Measurements from ENCODE around the gene S100A3. TPM values are rescaled to one million over a fixed set of nuclear protein-coding genes. Genes with fewer than 3 reads are reported as not detected.

S100A3 gene
- total and polyA plus RNA-seq, 2 of the 8 experiments (the other 6 are each of a cell fraction or from before 2014, with no cell fraction given): 0.26 to 0.47 TPM

DNA sequence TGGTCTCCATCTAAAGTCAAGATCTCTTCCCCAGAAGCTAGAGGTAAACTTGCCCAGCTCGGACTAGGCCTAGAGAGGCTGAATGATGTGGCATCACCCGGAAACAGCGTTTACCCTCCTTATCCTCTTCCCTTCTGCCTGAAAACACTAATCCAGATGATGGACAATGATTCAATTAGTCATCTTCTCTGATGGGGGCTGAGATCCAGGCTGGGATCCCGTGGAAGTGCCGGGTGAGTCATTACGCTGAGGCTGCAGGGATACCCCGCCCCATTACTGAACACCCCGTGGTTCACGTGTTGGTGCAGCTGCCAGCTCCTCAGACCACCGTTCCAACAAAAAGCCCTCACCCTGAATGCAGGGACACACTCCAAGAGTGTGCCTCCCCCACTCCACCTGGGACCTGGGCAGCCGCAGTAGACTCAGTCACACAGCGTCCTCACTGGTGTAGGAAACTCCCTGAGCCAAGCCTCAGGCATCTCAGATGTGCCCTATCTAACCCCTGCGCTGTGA is 15.3 kb downstream of the S100A3 start (continued):
- TF ChIP-seq, protein P1, sequence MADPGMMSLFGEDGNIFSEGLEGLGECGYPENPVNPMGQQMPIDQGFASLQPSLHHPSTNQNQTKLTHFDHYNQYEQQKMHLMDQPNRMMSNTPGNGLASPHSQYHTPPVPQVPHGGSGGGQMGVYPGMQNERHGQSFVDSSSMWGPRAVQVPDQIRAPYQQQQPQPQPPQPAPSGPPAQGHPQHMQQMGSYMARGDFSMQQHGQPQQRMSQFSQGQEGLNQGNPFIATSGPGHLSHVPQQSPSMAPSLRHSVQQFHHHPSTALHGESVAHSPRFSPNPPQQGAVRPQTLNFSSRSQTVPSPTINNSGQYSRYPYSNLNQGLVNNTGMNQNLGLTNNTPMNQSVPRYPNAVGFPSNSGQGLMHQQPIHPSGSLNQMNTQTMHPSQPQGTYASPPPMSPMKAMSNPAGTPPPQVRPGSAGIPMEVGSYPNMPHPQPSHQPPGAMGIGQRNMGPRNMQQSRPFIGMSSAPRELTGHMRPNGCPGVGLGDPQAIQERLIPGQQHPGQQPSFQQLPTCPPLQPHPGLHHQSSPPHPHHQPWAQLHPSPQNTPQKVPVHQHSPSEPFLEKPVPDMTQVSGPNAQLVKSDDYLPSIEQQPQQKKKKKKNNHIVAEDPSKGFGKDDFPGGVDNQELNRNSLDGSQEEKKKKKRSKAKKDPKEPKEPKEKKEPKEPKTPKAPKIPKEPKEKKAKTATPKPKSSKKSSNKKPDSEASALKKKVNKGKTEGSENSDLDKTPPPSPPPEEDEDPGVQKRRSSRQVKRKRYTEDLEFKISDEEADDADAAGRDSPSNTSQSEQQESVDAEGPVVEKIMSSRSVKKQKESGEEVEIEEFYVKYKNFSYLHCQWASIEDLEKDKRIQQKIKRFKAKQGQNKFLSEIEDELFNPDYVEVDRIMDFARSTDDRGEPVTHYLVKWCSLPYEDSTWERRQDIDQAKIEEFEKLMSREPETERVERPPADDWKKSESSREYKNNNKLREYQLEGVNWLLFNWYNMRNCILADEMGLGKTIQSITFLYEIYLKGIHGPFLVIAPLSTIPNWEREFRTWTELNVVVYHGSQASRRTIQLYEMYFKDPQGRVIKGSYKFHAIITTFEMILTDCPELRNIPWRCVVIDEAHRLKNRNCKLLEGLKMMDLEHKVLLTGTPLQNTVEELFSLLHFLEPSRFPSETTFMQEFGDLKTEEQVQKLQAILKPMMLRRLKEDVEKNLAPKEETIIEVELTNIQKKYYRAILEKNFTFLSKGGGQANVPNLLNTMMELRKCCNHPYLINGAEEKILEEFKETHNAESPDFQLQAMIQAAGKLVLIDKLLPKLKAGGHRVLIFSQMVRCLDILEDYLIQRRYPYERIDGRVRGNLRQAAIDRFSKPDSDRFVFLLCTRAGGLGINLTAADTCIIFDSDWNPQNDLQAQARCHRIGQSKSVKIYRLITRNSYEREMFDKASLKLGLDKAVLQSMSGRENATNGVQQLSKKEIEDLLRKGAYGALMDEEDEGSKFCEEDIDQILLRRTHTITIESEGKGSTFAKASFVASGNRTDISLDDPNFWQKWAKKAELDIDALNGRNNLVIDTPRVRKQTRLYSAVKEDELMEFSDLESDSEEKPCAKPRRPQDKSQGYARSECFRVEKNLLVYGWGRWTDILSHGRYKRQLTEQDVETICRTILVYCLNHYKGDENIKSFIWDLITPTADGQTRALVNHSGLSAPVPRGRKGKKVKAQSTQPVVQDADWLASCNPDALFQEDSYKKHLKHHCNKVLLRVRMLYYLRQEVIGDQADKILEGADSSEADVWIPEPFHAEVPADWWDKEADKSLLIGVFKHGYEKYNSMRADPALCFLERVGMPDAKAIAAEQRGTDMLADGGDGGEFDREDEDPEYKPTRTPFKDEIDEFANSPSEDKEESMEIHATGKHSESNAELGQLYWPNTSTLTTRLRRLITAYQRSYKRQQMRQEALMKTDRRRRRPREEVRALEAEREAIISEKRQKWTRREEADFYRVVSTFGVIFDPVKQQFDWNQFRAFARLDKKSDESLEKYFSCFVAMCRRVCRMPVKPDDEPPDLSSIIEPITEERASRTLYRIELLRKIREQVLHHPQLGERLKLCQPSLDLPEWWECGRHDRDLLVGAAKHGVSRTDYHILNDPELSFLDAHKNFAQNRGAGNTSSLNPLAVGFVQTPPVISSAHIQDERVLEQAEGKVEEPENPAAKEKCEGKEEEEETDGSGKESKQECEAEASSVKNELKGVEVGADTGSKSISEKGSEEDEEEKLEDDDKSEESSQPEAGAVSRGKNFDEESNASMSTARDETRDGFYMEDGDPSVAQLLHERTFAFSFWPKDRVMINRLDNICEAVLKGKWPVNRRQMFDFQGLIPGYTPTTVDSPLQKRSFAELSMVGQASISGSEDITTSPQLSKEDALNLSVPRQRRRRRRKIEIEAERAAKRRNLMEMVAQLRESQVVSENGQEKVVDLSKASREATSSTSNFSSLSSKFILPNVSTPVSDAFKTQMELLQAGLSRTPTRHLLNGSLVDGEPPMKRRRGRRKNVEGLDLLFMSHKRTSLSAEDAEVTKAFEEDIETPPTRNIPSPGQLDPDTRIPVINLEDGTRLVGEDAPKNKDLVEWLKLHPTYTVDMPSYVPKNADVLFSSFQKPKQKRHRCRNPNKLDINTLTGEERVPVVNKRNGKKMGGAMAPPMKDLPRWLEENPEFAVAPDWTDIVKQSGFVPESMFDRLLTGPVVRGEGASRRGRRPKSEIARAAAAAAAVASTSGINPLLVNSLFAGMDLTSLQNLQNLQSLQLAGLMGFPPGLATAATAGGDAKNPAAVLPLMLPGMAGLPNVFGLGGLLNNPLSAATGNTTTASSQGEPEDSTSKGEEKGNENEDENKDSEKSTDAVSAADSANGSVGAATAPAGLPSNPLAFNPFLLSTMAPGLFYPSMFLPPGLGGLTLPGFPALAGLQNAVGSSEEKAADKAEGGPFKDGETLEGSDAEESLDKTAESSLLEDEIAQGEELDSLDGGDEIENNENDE (IDR thresholded peaks at IDR 0.05; ENCODE audit: insufficient replicate concordance, low read length): no peak
- TF ChIP-seq CTCF (IDR thresholded peaks at IDR 0.05; ENCODE audit: control extremely low read depth in 1 of 3, insufficient read depth in 1 of 3, low read depth in 1 of 3, low read length in 3 of 3): no peak
- TF ChIP-seq PHF8 (conservative IDR thresholded peaks at IDR 0.05; ENCODE audit: low read depth, low read length): no peak
- TF ChIP-seq SIRT6 (IDR thresholded peaks at IDR 0.05; ENCODE audit: low read length): no peak
- TF ChIP-seq SUZ12 (IDR thresholded peaks at IDR 0.05; ENCODE audit: low read length): no peak
- no peak for TF ChIP-seq SP1 (IDR thresholded peaks at IDR 0.05; ENCODE audit: low read depth, low read length)
- TF ChIP-seq, protein P2, sequence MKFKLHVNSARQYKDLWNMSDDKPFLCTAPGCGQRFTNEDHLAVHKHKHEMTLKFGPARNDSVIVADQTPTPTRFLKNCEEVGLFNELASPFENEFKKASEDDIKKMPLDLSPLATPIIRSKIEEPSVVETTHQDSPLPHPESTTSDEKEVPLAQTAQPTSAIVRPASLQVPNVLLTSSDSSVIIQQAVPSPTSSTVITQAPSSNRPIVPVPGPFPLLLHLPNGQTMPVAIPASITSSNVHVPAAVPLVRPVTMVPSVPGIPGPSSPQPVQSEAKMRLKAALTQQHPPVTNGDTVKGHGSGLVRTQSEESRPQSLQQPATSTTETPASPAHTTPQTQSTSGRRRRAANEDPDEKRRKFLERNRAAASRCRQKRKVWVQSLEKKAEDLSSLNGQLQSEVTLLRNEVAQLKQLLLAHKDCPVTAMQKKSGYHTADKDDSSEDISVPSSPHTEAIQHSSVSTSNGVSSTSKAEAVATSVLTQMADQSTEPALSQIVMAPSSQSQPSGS (IDR thresholded peaks at IDR 0.05; ENCODE audit: low read length): no peak

All from H1 (cell line).